C4-2B (cell line): ENCODE results near the gene SCN4A.
"Not testable (repeated sequence)": the region's sequence is repeated elsewhere in the genome, so short reads cannot be mapped to it uniquely, and the experiment has no call there.

Experiments used
- H3K27ac ChIP-seq: fragments of 450-650 bp; 2 replicates; pipeline ENCODE4 v1.5.1; 2017
- CTCF ChIP-seq: fragments of 450-650 bp; conservative IDR thresholded peaks from 2 replicates; pipeline ENCODE4 v1.5.1; 2017; ENCODE audit warnings: mild to moderate bottlenecking
- ZFX ChIP-seq: fragments of 450-650 bp; IDR thresholded peaks from 2 replicates; pipeline ENCODE4 v1.6.1; 2017

SCN4A gene

GRCh38 chr17:63972796-63973195 is at the start of gene SCN4A:
Gene SCN4A (minus strand): TSS chr17:63972918. CDS start chr17:63972841, 77 bp downstream.
- H3K27ac ChIP-seq: no peak within 1 kb of the TSS
- no peak for TF ChIP-seq ZFX

GRCh38 chr17:64020056-64020766 is 47.5 kb upstream of the SCN4A start, which contains the start of gene ICAM2:
Gene ICAM2 (minus strand): TSS chr17:64020633. CDS start chr17:64006691, 13,942 bp downstream.
- H3K27ac ChIP-seq: no peak within 1 kb of the TSS
- TF ChIP-seq ZFX: no peak
- no peak for TF ChIP-seq CTCF

- H3K27ac ChIP-seq: not testable (repeated sequence)
Observed at GRCh38 chr17:64019551-64019961, 46.8 kb upstream of the SCN4A start.

- TF ChIP-seq CTCF: peak; percentile 53
- TF ChIP-seq ZFX: no peak
- H3K27ac ChIP-seq: no peak overlapping the region
Observed at GRCh38 chr17:64017381-64017980, 44.8 kb upstream of the SCN4A start.

- no peak for TF ChIP-seq CTCF
- no peak for TF ChIP-seq ZFX
- H3K27ac ChIP-seq: no peak overlapping the region
Observed at GRCh38 chr17:64016974-64017373, 44.3 kb upstream of the SCN4A start.

GRCh38 chr17:64016231-64016784 is 43.6 kb upstream of the SCN4A start:
- no peak; the same call in 1 of the 2 replicates for TF ChIP-seq CTCF
- TF ChIP-seq ZFX: no peak
- no peak overlapping the region for H3K27ac ChIP-seq

- H3K27ac ChIP-seq: no peak overlapping the region
- TF ChIP-seq ZFX: no peak
- TF ChIP-seq CTCF: no peak
Observed at GRCh38 chr17:64015447-64015846, 42.7 kb upstream of the SCN4A start.

GRCh38 chr17:64009571-64010402 is 37.1 kb upstream of the SCN4A start:
- no peak for TF ChIP-seq ZFX
- no peak overlapping the region for H3K27ac ChIP-seq
